ENCODE data around the gene DCLRE1A.

DNA sequence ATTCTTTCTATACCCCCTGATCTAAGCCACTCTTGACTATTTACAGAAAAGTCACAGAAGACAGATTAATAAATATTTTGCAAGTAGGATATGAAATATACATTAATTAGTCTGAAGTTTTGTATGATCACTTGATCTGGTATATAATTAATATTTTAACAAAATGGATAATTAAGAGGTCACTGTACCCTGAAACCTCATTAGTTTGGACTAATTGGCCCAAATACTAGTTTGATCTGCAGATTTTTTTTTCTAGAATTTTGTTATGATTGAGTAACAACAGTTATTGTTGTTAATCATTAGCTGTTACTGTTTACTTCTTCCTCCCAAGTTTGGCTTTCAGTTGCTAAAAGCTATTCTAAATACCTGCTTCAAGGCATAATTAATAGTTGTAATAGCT, 3.3 kb upstream of the DCLRE1A start:
- TF ChIP-seq, protein P1, sequence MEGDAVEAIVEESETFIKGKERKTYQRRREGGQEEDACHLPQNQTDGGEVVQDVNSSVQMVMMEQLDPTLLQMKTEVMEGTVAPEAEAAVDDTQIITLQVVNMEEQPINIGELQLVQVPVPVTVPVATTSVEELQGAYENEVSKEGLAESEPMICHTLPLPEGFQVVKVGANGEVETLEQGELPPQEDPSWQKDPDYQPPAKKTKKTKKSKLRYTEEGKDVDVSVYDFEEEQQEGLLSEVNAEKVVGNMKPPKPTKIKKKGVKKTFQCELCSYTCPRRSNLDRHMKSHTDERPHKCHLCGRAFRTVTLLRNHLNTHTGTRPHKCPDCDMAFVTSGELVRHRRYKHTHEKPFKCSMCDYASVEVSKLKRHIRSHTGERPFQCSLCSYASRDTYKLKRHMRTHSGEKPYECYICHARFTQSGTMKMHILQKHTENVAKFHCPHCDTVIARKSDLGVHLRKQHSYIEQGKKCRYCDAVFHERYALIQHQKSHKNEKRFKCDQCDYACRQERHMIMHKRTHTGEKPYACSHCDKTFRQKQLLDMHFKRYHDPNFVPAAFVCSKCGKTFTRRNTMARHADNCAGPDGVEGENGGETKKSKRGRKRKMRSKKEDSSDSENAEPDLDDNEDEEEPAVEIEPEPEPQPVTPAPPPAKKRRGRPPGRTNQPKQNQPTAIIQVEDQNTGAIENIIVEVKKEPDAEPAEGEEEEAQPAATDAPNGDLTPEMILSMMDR (IDR thresholded peaks at IDR 0.05), result no peak
- TF ChIP-seq EZH2 (IDR thresholded peaks at IDR 0.05; ENCODE audit: borderline replicate concordance, insufficient read depth, low read depth, low read length, poor library complexity, severe bottlenecking), result no peak

Measured in B cell (primary cell).